Measurements from ENCODE around the gene HPCAL1.

DNA sequence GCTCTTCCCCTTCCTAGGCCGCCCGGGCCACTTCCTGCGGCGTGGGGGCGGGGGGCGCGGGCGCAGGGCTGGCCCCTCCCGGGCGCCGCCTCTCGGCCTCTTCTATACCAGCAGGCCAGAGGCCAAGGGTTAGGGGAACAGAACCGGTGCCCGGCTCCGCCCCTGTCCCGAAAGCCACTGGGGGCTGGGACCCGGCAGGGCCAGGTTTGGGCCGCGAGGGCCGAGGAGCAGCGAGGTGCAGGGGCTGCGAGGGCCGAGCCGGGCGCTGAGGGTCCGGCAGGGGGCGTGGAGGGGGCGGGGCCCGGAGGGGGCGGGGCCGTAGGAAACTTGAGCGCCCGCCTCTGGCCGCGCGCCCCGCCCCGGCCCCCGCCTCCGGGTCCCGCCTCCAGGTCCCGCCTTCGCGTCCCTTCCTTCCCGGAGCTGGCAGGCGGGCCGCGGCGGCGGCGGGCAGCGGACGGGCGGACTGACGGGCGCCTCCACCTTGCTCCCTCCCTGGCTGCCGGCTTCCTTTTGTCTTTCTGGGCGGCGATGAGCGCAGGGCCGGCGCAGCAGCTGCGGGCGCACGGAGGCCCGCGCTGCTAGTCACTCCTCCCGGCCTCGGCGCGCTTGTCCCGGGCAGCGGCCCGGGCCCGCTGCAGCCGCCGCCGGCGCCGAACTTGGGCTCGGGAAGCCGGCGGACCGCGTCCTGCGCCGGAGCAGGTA lies at the start of gene HPCAL1:
- TF ChIP-seq, protein P1, sequence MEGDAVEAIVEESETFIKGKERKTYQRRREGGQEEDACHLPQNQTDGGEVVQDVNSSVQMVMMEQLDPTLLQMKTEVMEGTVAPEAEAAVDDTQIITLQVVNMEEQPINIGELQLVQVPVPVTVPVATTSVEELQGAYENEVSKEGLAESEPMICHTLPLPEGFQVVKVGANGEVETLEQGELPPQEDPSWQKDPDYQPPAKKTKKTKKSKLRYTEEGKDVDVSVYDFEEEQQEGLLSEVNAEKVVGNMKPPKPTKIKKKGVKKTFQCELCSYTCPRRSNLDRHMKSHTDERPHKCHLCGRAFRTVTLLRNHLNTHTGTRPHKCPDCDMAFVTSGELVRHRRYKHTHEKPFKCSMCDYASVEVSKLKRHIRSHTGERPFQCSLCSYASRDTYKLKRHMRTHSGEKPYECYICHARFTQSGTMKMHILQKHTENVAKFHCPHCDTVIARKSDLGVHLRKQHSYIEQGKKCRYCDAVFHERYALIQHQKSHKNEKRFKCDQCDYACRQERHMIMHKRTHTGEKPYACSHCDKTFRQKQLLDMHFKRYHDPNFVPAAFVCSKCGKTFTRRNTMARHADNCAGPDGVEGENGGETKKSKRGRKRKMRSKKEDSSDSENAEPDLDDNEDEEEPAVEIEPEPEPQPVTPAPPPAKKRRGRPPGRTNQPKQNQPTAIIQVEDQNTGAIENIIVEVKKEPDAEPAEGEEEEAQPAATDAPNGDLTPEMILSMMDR (IDR thresholded peaks at IDR 0.05), result peak; percentile 26 to 76 (median 58)
- peak; percentile 96 for TF ChIP-seq POLR2A (IDR thresholded peaks at IDR 0.05)

Measured in prostate gland (tissue), 2 donors.